B cell (primary cell): ENCODE results near the gene MRGPRX2. TPM values are rescaled to one million over a fixed set of nuclear protein-coding genes. Genes with fewer than 3 reads are reported as not detected.

ENCODE experiments used
- ATAC-seq: fragments of 200-7000 bp; cut with Tn5 transposase; one replicate; pipeline ENCODE4 v1.10.0; 2021; ENCODE audit warnings: low read depth, mild to moderate bottlenecking, moderate number of reproducible peaks, moderate library complexity
- CTCF ChIA-PET: fragments of 350-600 bp; sonication (Branson Sonifier 250); formaldehyde crosslinking; loops from one replicate; lab custom pipeline; 2021; ENCODE audit warnings: antibody characterized with exemption, inconsistent platforms; lab: Charles Lee
- POLR2A ChIA-PET: fragments of 350-600 bp; sonication (Branson Sonifier 250); formaldehyde crosslinking; loops from one replicate; lab custom pipeline; 2021; ENCODE audit warnings: antibody characterized with exemption; lab: Charles Lee
- DNase-seq: peaks from one replicate; pipeline ENCODE4 v3.0.0; 2013
- H2AFZ ChIP-seq: 2 replicates; pipeline ENCODE4 v1.6.1; 2012; ENCODE audit warnings: mild to moderate bottlenecking, low read depth, low read length; ENCODE audit not compliant: insufficient read depth, poor library complexity, severe bottlenecking
- H3K27ac ChIP-seq, 2 donors: 1 replicate in 1 of 2; 2 replicates in 1 of 2; pipeline ENCODE4 v1.5.1; 2012 to 2013; ENCODE audit warnings: low read length in 2 of 2, mild to moderate bottlenecking in 2 of 2, moderate library complexity in 1 of 2
- H3K27me3 ChIP-seq, 4 experiments: fragments of 200-600 bp in 1 of 4; sonication (generic) in 1 of 4; replicated peaks in 1 of 4; 1 replicate in 2 of 4; 2 replicates in 2 of 4; pipeline versions ENCODE4 v1.6.1 to v1.7.0; 2013 to 2016; ENCODE audit warnings: low read length in 3 of 4, mild to moderate bottlenecking in 2 of 4, mixed read lengths in 1 of 4, moderate library complexity in 1 of 4; ENCODE audit not compliant: insufficient read depth in 4 of 4, control insufficient read depth in 3 of 4; ENCODE audit errors: control extremely low read depth in 1 of 4
- H3K36me3 ChIP-seq, 2 experiments: replicated peaks in 1 of 2; 1 replicate in 1 of 2; 2 replicates in 1 of 2; pipeline versions ENCODE4 v1.6.1 to v1.7.1; 2013; ENCODE audit warnings: low read length in 1 of 2; ENCODE audit not compliant: insufficient read depth in 2 of 2, control insufficient read depth in 1 of 2; ENCODE audit errors: control extremely low read depth in 1 of 2, extremely low read depth in 1 of 2
- H3K4me1 ChIP-seq, 2 donors: fragments of 200-600 bp in 1 of 2; sonication (generic) in 1 of 2; 1 replicate in 1 of 2; 2 replicates in 1 of 2; pipeline versions ENCODE4 v1.5.1 to v1.6.1; 2013 to 2017; ENCODE audit warnings: low read length in 2 of 2; ENCODE audit not compliant: control insufficient read depth in 2 of 2, insufficient read depth in 2 of 2
- H3K4me2 ChIP-seq: replicated peaks from 2 replicates; pipeline ENCODE3; 2012; ENCODE audit warnings: mild to moderate bottlenecking, low read depth, low read length; ENCODE audit not compliant: poor library complexity, severe bottlenecking
- H3K4me3 ChIP-seq, 5 experiments: fragments of 200-600 bp in 1 of 5; sonication (generic) in 1 of 5; 1 replicate in 3 of 5; 2 replicates in 2 of 5; pipeline versions ENCODE4 v1.5.1 to v1.7.0; 2011 to 2016; ENCODE audit warnings: low read length in 4 of 5, mild to moderate bottlenecking in 4 of 5, low read depth in 2 of 5, control low read depth in 1 of 5, moderate library complexity in 1 of 5; ENCODE audit not compliant: insufficient read depth in 1 of 5; ENCODE audit errors: control extremely low read depth in 1 of 5, extremely low read depth in 1 of 5
- H3K79me2 ChIP-seq: fragments of 200-600 bp; sonication (generic); one replicate; pipeline ENCODE4 v1.6.0; 2016; ENCODE audit warnings: low read length; ENCODE audit not compliant: control insufficient read depth, insufficient read depth
- H3K9ac ChIP-seq: fragments of 200-600 bp; sonication (generic); 2 replicates; pipeline ENCODE4 v1.6.1; 2017; ENCODE audit warnings: mild to moderate bottlenecking, low read length, moderate library complexity
- H3K9me3 ChIP-seq, 3 donors: one replicate each; pipeline versions ENCODE4 v1.6.1 to v1.7.1; 2013; ENCODE audit warnings: low read length in 2 of 3; ENCODE audit not compliant: control insufficient read depth in 2 of 3, insufficient read depth in 1 of 3; ENCODE audit errors: control extremely low read depth in 1 of 3
- H4K20me1 ChIP-seq: 2 replicates; pipeline ENCODE4 v1.6.0; 2012; ENCODE audit warnings: mild to moderate bottlenecking, low read length; ENCODE audit not compliant: insufficient read depth, control insufficient read depth, poor library complexity, severe bottlenecking
- H3K27ac Mint-ChIP-seq: one replicate; pipeline ENCODE4 v1.8.0; 2021; ENCODE audit warnings: mixed read lengths
- H3K27me3 Mint-ChIP-seq: one replicate; pipeline ENCODE4 v1.8.0; 2021; ENCODE audit warnings: mixed read lengths
- H3K4me1 Mint-ChIP-seq: one replicate; pipeline ENCODE4 v1.8.0; 2021; ENCODE audit warnings: mixed read lengths
- H3K4me3 Mint-ChIP-seq: one replicate; pipeline ENCODE4 v1.8.0; 2021; ENCODE audit warnings: mixed read lengths
- H3K9me3 Mint-ChIP-seq: one replicate; pipeline ENCODE4 v1.8.0; 2022; ENCODE audit warnings: mixed read lengths; ENCODE audit not compliant: insufficient read depth
- CTCF ChIP-seq: fragments of 200-600 bp; IDR thresholded peaks from one replicate; pipeline ENCODE4 v1.8.0; 2022; ENCODE audit warnings: antibody characterized with exemption, mild to moderate bottlenecking
- EZH2 ChIP-seq: IDR thresholded peaks from 2 replicates; pipeline ENCODE4 v1.6.1; 2012; ENCODE audit warnings: borderline replicate concordance, low read depth, mild to moderate bottlenecking, moderate library complexity, low read length; ENCODE audit not compliant: insufficient read depth, poor library complexity, severe bottlenecking
- WGBS: methylation state at CpG from one replicate; pipeline ENCODE4 v1.1.5; 2013; ENCODE audit warnings: missing lambda C conversion rate; ENCODE audit not compliant: insufficient coverage; 5-methylcytosine and 5-hydroxymethylcytosine counted together
- intact Hi-C: fragments of 100-400 bp; cut with micrococcal nuclease; formaldehyde crosslinking; loops from one replicate; pipeline ENCODE4 v1.10.0; 2022
- polyA plus RNA-seq: library from polyadenylated mRNA; depleted of rRNA; stranded (reverse); fragments of >200 nt; gene quantifications from 2 replicates; pipeline ENCODE4 v1.2.3, GENCODE V29; 2012
- total RNA-seq, 2 donors: library from RNA; stranded (reverse); fragments of 120-200 nt in 1 of 2; gene quantifications; 1 replicate in 1 of 2; 2 replicates in 1 of 2; pipeline versions ENCODE4 v1.2.3 to v1.2.4, GENCODE V29; 2013 to 2022

The MRGPRX2 gene
- total and polyA plus RNA-seq, 2 donors (not counting 1 experiment from before 2014, with no cell fraction given): not detected

- Histone ChIP-seq H3K27ac (no peak overlapping the region), H3K9ac (no peak overlapping the region), H3K9me3 (peaks cover 0 to 7% (median 4%) of the 10 kb centered on the region in 3 donors), H2AFZ (peak overlapping the region; percentile 23), H3K27me3 (peaks cover 0 to 4% (median 2%) of the 10 kb centered on the region in 4 experiments), H3K79me2 (no peaks in the 10 kb centered on the region), H3K36me3 (no peaks in the 10 kb centered on the region), H3K4me3 (no peak overlapping the region), H3K4me1 (peaks cover 0 to 4% of the 10 kb centered on the region in 2 donors), H4K20me1 (no peaks in the 10 kb centered on the region), H3K4me2 (peak overlapping the region; percentile 36)
- H3K27ac Mint-ChIP-seq: no peak overlapping the region
- H3K9me3 Mint-ChIP-seq: peaks cover 9% of the 10 kb centered on the region
- WGBS: 0% methylated on average over 2 of the region's 11 CpGs
- peak; percentile 85 for TF ChIP-seq CTCF
- no peak for TF ChIP-seq EZH2
- peak; percentile 78 for ATAC-seq
- peak; percentile 66 for DNase-seq
- POLR2A ChIA-PET: no interaction called here
- H3K4me3 Mint-ChIP-seq: peak overlapping the region; percentile 23
- intact Hi-C loops: no loop called here
- H3K4me1 Mint-ChIP-seq: peaks cover 5% of the 10 kb centered on the region
- CTCF ChIA-PET: interaction anchor here (0.7 to 2.0 kb wide), 9 partner anchors 9 to 486 kb away, joined by 3 to 18 read pairs (median 5); no protein-coding TSS in a partner anchor
- peaks cover 26% of the 10 kb centered on the region for H3K27me3 Mint-ChIP-seq
These were observed 10.7 kb upstream of the MRGPRX2 start for GRCh38 chr11:19071255-19071654.

DNA sequence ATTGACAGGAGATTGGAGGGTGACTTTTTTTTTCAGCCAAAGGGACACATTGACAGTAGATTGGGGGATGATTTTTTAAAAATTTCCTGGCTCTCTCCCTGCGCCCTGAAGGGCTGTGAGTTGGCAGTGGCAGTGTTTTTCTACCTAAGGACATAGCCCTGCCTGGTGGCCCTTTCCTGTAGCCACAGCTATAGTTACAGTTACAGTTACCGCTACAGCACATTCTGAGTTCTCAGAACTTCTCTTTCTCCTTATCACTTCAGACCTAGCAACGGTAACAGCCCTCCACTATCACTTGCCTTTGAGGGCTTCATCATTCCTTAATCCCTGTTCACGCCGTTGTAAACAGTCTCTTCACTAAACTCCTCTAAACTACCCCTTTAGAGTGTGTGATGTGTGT, 684 bp downstream of the MRGPRX2 start:
- H3K79me2 ChIP-seq: no peaks in the 10 kb centered on the region
- H3K9me3 ChIP-seq: no peaks in the 10 kb centered on the region
- ATAC-seq: no peak
- WGBS: 57% methylated on average over 3 of the region's 5 CpGs
- H3K4me3 Mint-ChIP-seq: no peak overlapping the region
- H3K4me2 ChIP-seq: no peak overlapping the region
- ChIA-PET CTCF (interaction anchor here (0.8 to 2.4 kb wide), 2 partner anchors 12 to 18 kb away, joined by 4 to 9 read pairs; no protein-coding TSS in a partner anchor), POLR2A (no interaction called here)
- no peaks in the 10 kb centered on the region for H3K9me3 Mint-ChIP-seq
- no peaks in the 10 kb centered on the region for H3K4me1 ChIP-seq
- H3K4me1 Mint-ChIP-seq: no peaks in the 10 kb centered on the region
- no peaks in the 10 kb centered on the region for H3K36me3 ChIP-seq
- H4K20me1 ChIP-seq: no peaks in the 10 kb centered on the region
- H3K4me3 ChIP-seq: no peak overlapping the region
- H3K27ac ChIP-seq: no peak overlapping the region
- DNase-seq: no peak
- intact Hi-C loops: no loop called here
- no peak overlapping the region for H3K9ac ChIP-seq
- no peak overlapping the region for H2AFZ ChIP-seq
- H3K27me3 ChIP-seq: no peaks in the 10 kb centered on the region
- no peak overlapping the region for H3K27ac Mint-ChIP-seq
- peaks cover 10% of the 10 kb centered on the region for H3K27me3 Mint-ChIP-seq
- TF ChIP-seq CTCF: no peak
- no peak for TF ChIP-seq EZH2
